Heart left ventricle (tissue), 16 donors: ENCODE results near the gene MAML3. TPM values are rescaled to one million over a fixed set of nuclear protein-coding genes. Genes with fewer than 3 reads are reported as not detected.

Experiments
- ATAC-seq, 4 donors: fragments of 200-7000 bp; cut with Tn5 transposase; one replicate each; pipeline ENCODE4 v1.9.1; 2020 to 2022; ENCODE audit warnings: moderate library complexity in 4 of 4, mild to moderate bottlenecking in 3 of 4, moderate number of reproducible peaks in 1 of 4
- DNase-seq, 5 donors: peaks; one replicate each; pipeline ENCODE4 v3.0.0-alpha.2; 2020
- H3K27ac ChIP-seq, 12 donors: fragments of 200-600 bp; sonication (generic) in 4 of 12; one replicate each; pipeline versions ENCODE4 v1.5.0 to v1.8.0; 2016 to 2022; ENCODE audit warnings: mild to moderate bottlenecking in 2 of 12
- H3K27me3 ChIP-seq, 9 donors: fragments of 200-600 bp; sonication (generic) in 2 of 9; one replicate each; pipeline versions ENCODE4 v1.5.1 to v1.8.0; 2016 to 2022; ENCODE audit warnings: mild to moderate bottlenecking in 3 of 9
- H3K36me3 ChIP-seq, 9 donors: fragments of 200-600 bp; sonication (generic) in 2 of 9; one replicate each; pipeline versions ENCODE4 v1.5.0 to v1.8.0; 2018 to 2022; ENCODE audit warnings: mild to moderate bottlenecking in 2 of 9
- H3K4me1 ChIP-seq, 12 donors: fragments of 200-600 bp; sonication (generic) in 4 of 12; one replicate each; pipeline versions ENCODE4 v1.5.0 to v1.8.0; 2016 to 2022; ENCODE audit warnings: mild to moderate bottlenecking in 3 of 12
- H3K4me3 ChIP-seq, 12 donors: fragments of 200-600 bp; sonication (generic) in 4 of 12; one replicate each; pipeline versions ENCODE4 v1.5.0 to v1.8.0; 2017 to 2022; ENCODE audit warnings: mild to moderate bottlenecking in 9 of 12, moderate library complexity in 4 of 12
- H3K9me3 ChIP-seq, 12 donors: fragments of 200-600 bp; sonication (generic) in 4 of 12; one replicate each; pipeline versions ENCODE4 v1.5.0 to v1.8.0; 2016 to 2022; ENCODE audit warnings: mild to moderate bottlenecking in 1 of 12
- CTCF ChIP-seq, 12 donors: fragments of 200-600 bp; sonication (generic) in 4 of 12; IDR thresholded peaks; one replicate each; pipeline versions ENCODE4 v1.5.0 to v1.8.0; 2018 to 2022; ENCODE audit warnings: antibody characterized with exemption in 12 of 12, mild to moderate bottlenecking in 5 of 12
- POLR2A ChIP-seq, 2 donors: fragments of 450-650 bp; IDR thresholded peaks; one replicate each; pipeline ENCODE4 v1.6.1; 2017; ENCODE audit warnings: antibody characterized with exemption in 2 of 2, mild to moderate bottlenecking in 2 of 2, moderate library complexity in 2 of 2
- WGBS, 4 donors: extraction: QIAGEN DNeasy Blood & Tissue Kit in 2 of 4; methylation state at CpG; one replicate each; pipeline versions ENCODE4 v1.1.5 to v1.1.7; 2013 to 2018; 5-methylcytosine and 5-hydroxymethylcytosine counted together
- intact Hi-C, 10 donors: fragments of 100-400 bp; cut with DNase I; formaldehyde crosslinking; loops; one replicate each; pipeline versions ENCODE4 v1.11.1 to v1.14.2; 2022
- polyA plus RNA-seq, 2 donors: library from polyadenylated mRNA; stranded (reverse); fragments of 200-250 nt; gene quantifications; one replicate each; pipeline ENCODE4 v1.2.3, GENCODE V29; 2013
- total RNA-seq, 9 donors: library from RNA; depleted of rRNA in 2 of 9; stranded (reverse); fragments of >200 nt in 2 of 9; fragmentation: NEBNext Ultra II Directional in 3 of 9; extraction: Animal tissue kit (Norgen Biotek cat#: 25700) in 3 of 9; gene quantifications; one replicate each; pipeline versions ENCODE4 v1.1.0 to v1.2.4, GENCODE V29; 2016 to 2023
- donor health status: ischemic (EF 13 %, LVEDD 7.1; RV severe dilation, severe dysfunction).
- donor health status: healthy with polysubstance abuse.
- donor health status: DM: no; HTN: yes; CAD: no.
- donor health status: DM: no; HTN: no; CAD: no.
- donor health status: ischemic (EF 25% LVEDD 6.9; RV normal size, moderate dysfunction).
- donor health status: ischemic (EF 25% LVEDD 5.7; RV mildly dilated, moderate dysfunction).
- donor health status: healthy.
- donor health status: DM: yes; HTN: yes; CAD: no.
- donor health status: ischemic (EF 35%, LVEDD 5.7; RV mildly dilated, moderate dysfunction).
- donor health status: nonischemic (EF 11% LVEDD 7.7; RV severe dilation, severe dysfunction).
- donor health status: DM: yes; HTN: yes; CAD: no.
- donor health status: PGD.
- donor health status: ischemic (EF 29% LVEDD 5.4; RV normal size, mild dysfunction).
- donor health status: nonischemic (EF 23%, LVEDD 6.1; RV moderate dilation, normal function).

Gene MAML3
- total and polyA plus RNA-seq, 11 donors, result 0.76 to 5.9 (median 2.4) TPM

GRCh38 chr4:139975830-139976272, 178.1 kb downstream of the MAML3 start:
- peaks cover 0 to 59% (median 22%) of the 10 kb centered on the region in 12 donors for H3K4me1 ChIP-seq
- WGBS, 4 donors, result 35 to 40% (median 36%) methylated on average over 1 of the region's 1 CpG
- H3K9me3 ChIP-seq, result no peaks in the 10 kb centered on the region
- peak in 3 of 4 donors; percentile 75 to 78 (median 75) for ATAC-seq
- no peak for TF ChIP-seq CTCF (IDR thresholded peaks at IDR 0.05)
- TF ChIP-seq POLR2A (IDR thresholded peaks at IDR 0.05), result no peak
- no peaks in the 10 kb centered on the region for H3K36me3 ChIP-seq
- H3K27me3 ChIP-seq, result no peaks in the 10 kb centered on the region
- intact Hi-C loops, result no loop called here
- H3K4me3 ChIP-seq, result no peak overlapping the region
- H3K27ac ChIP-seq, result peak overlapping the region; percentile 24 to 72 (median 50)
- no peak for DNase-seq

GRCh38 chr4:139973616-139974015, 180.4 kb downstream of the MAML3 start:
- no peaks in the 10 kb centered on the region for H3K36me3 ChIP-seq
- DNase-seq (no peak), ATAC-seq (no peak)
- TF ChIP-seq POLR2A (IDR thresholded peaks at IDR 0.05), result no peak
- no peak for TF ChIP-seq CTCF (IDR thresholded peaks at IDR 0.05)
- peaks cover 0 to 64% (median 22%) of the 10 kb centered on the region in 12 donors for H3K4me1 ChIP-seq
- H3K9me3 ChIP-seq, result no peaks in the 10 kb centered on the region
- no peak overlapping the region for H3K4me3 ChIP-seq
- H3K27me3 ChIP-seq, result no peaks in the 10 kb centered on the region
- intact Hi-C loops, result no loop called here
- H3K27ac ChIP-seq, result no peak overlapping the region

- H3K4me1 ChIP-seq, result peaks cover 0 to 62% (median 22%) of the 10 kb centered on the region in 12 donors
- 54 to 72% (median 64%) methylated on average over 3 of the region's 3 CpGs for WGBS, 4 donors
- no peak overlapping the region for H3K27ac ChIP-seq
- H3K9me3 ChIP-seq, result no peaks in the 10 kb centered on the region
- H3K27me3 ChIP-seq, result no peaks in the 10 kb centered on the region
- intact Hi-C loops, result no loop called here
- no peak for DNase-seq
- H3K4me3 ChIP-seq, result no peak overlapping the region
- ATAC-seq, result no peak
- no peaks in the 10 kb centered on the region for H3K36me3 ChIP-seq
- TF ChIP-seq CTCF (IDR thresholded peaks at IDR 0.05) (no peak), POLR2A (IDR thresholded peaks at IDR 0.05) (no peak)
Observed at GRCh38 chr4:139973015-139973414, 181.0 kb downstream of the MAML3 start.

GRCh38 chr4:139972305-139972704, 181.7 kb downstream of the MAML3 start:
- Histone ChIP-seq H3K27me3 (no peaks in the 10 kb centered on the region), H3K9me3 (no peaks in the 10 kb centered on the region), H3K27ac (no peak overlapping the region), H3K4me1 (peaks cover 0 to 61% (median 24%) of the 10 kb centered on the region in 12 donors), H3K36me3 (no peaks in the 10 kb centered on the region), H3K4me3 (no peak overlapping the region)
- TF ChIP-seq POLR2A (IDR thresholded peaks at IDR 0.05) (no peak), CTCF (IDR thresholded peaks at IDR 0.05) (no peak)
- DNase-seq, result no peak
- ATAC-seq, result no peak
- intact Hi-C loops, result no loop called here
